Liver (tissue), 9 donors: ENCODE results near the gene CNDP2. TPM values are rescaled to one million over a fixed set of nuclear protein-coding genes. Genes with fewer than 3 reads are reported as not detected.

Experiments
- DNase-seq: peaks from one replicate; pipeline ENCODE4 v3.0.0-alpha.2; 2017; ENCODE audit warnings: low spot score
- H3K27ac ChIP-seq, 2 donors: one replicate each; pipeline ENCODE4 v1.7.0; 2013; ENCODE audit warnings: inconsistent platforms in 2 of 2, low read length in 2 of 2, control low read depth in 1 of 2, low read depth in 1 of 2, mild to moderate bottlenecking in 1 of 2
- H3K27me3 ChIP-seq, 4 donors: one replicate each; pipeline versions ENCODE4 v1.6.1 to v1.7.0; 2013; ENCODE audit warnings: low read length in 3 of 4, inconsistent platforms in 1 of 4, mild to moderate bottlenecking in 1 of 4, moderate library complexity in 1 of 4; ENCODE audit not compliant: control insufficient read depth in 4 of 4, insufficient read depth in 4 of 4
- H3K36me3 ChIP-seq, 4 donors: one replicate each; pipeline versions ENCODE4 v1.6.1 to v1.7.0; 2013; ENCODE audit warnings: low read length in 3 of 4, mild to moderate bottlenecking in 3 of 4, low read depth in 1 of 4, moderate library complexity in 1 of 4; ENCODE audit not compliant: control insufficient read depth in 4 of 4, insufficient read depth in 3 of 4
- H3K4me1 ChIP-seq, 4 donors: one replicate each; pipeline versions ENCODE4 v1.6.1 to v1.7.0; 2013; ENCODE audit warnings: low read length in 3 of 4, mild to moderate bottlenecking in 3 of 4, moderate library complexity in 1 of 4; ENCODE audit not compliant: control insufficient read depth in 4 of 4, insufficient read depth in 4 of 4
- H3K4me3 ChIP-seq, 3 donors: one replicate each; pipeline versions ENCODE4 v1.6.1 to v1.7.0; 2013; ENCODE audit warnings: low read length in 3 of 3, control low read depth in 1 of 3, low read depth in 1 of 3, mild to moderate bottlenecking in 1 of 3
- H3K9ac ChIP-seq, 2 donors: one replicate each; pipeline ENCODE4 v1.7.0; 2013; ENCODE audit warnings: low read length in 2 of 2, mild to moderate bottlenecking in 2 of 2, moderate library complexity in 2 of 2, control low read depth in 1 of 2, low read depth in 1 of 2
- H3K9me3 ChIP-seq, 4 donors: one replicate each; pipeline versions ENCODE4 v1.6.1 to v1.7.0; 2013; ENCODE audit warnings: low read length in 3 of 4; ENCODE audit not compliant: control insufficient read depth in 4 of 4
- EGR1 ChIP-seq, 2 donors: IDR thresholded peaks; 2 replicates each; pipeline ENCODE4 v1.6.1; 2016 to 2018; ENCODE audit warnings: antibody characterized with exemption in 2 of 2, low read depth in 2 of 2
- FOXA1 ChIP-seq: IDR thresholded peaks from 2 replicates; pipeline ENCODE4 v1.6.1; 2016; ENCODE audit warnings: antibody characterized with exemption
- FOXA2 ChIP-seq: IDR thresholded peaks from 2 replicates; pipeline ENCODE4 v1.6.1; 2016; ENCODE audit warnings: antibody characterized with exemption
- GABPA ChIP-seq, 2 donors: IDR thresholded peaks in 1 of 2; conservative IDR thresholded peaks in 1 of 2; 2 replicates each; pipeline ENCODE4 v1.6.1; 2016; ENCODE audit warnings: antibody characterized with exemption in 2 of 2, mild to moderate bottlenecking in 1 of 2, moderate library complexity in 1 of 2
- HNF4A ChIP-seq, 2 donors: conservative IDR thresholded peaks; 2 replicates each; pipeline ENCODE4 v1.6.1; 2016; ENCODE audit warnings: antibody characterized with exemption in 2 of 2, mild to moderate bottlenecking in 2 of 2
- HNF4G ChIP-seq: IDR thresholded peaks from 2 replicates; pipeline ENCODE4 v1.6.1; 2016; ENCODE audit warnings: antibody characterized with exemption
- JUND ChIP-seq, 2 donors: IDR thresholded peaks; 2 replicates each; pipeline ENCODE4 v1.6.1; 2016; ENCODE audit warnings: antibody characterized with exemption in 2 of 2
- NR2F2 ChIP-seq: IDR thresholded peaks from 2 replicates; pipeline ENCODE4 v1.6.1; 2016; ENCODE audit warnings: antibody characterized with exemption
- RAD21 ChIP-seq, 2 donors: IDR thresholded peaks; 2 replicates each; pipeline ENCODE4 v1.6.1; 2016; ENCODE audit warnings: antibody characterized with exemption in 2 of 2, mild to moderate bottlenecking in 2 of 2
- RXRA ChIP-seq, 2 donors: IDR thresholded peaks; 2 replicates each; pipeline ENCODE4 v1.6.1; 2017 to 2018; ENCODE audit warnings: antibody characterized with exemption in 2 of 2, mild to moderate bottlenecking in 1 of 2
- SP1 ChIP-seq: IDR thresholded peaks from 2 replicates; pipeline ENCODE4 v1.6.1; 2018; ENCODE audit warnings: antibody characterized with exemption, mild to moderate bottlenecking
- TAF1 ChIP-seq: conservative IDR thresholded peaks from 2 replicates; pipeline ENCODE4 v1.6.1; 2016; ENCODE audit warnings: antibody characterized with exemption, mild to moderate bottlenecking
- YY1 ChIP-seq: IDR thresholded peaks from 2 replicates; pipeline ENCODE4 v1.6.1; 2016; ENCODE audit warnings: antibody characterized with exemption, mild to moderate bottlenecking
- WGBS: extraction: QIAGEN DNeasy Blood & Tissue Kit; methylation state at CpG from one replicate; pipeline ENCODE4 v1.1.7; 2013; 5-methylcytosine and 5-hydroxymethylcytosine counted together
- polyA plus RNA-seq, 2 donors: library from polyadenylated mRNA; stranded (reverse) in 1 of 2; unstranded in 1 of 2; fragments of 200-250 nt in 1 of 2; fragments of >200 nt in 1 of 2; fragmentation: Nextera tagmentation in 1 of 2; extraction: Ambion mirVana in 1 of 2; gene quantifications; one replicate each; pipeline versions ENCODE4 v1.2.1 to v1.2.3, GENCODE V29; 2013 to 2015
- total RNA-seq, 2 donors: library from RNA; depleted of rRNA; stranded (reverse); fragments of >200 nt; gene quantifications; one replicate each; pipeline ENCODE4 v1.2.3, GENCODE V29; 2014
- TF ChIP-seq, protein P1 (sequence below): IDR thresholded peaks from 2 replicates; pipeline ENCODE4 v1.6.1; 2016; ENCODE audit warnings: antibody characterized with exemption, mild to moderate bottlenecking
- TF ChIP-seq, protein P2 (sequence below): IDR thresholded peaks from 2 replicates; pipeline ENCODE4 v1.6.1; 2016; ENCODE audit warnings: antibody characterized with exemption
- TF ChIP-seq, protein P3 (sequence below): IDR thresholded peaks from 2 replicates; pipeline ENCODE4 v1.6.1; 2016; ENCODE audit warnings: antibody characterized with exemption
- TF ChIP-seq, protein P4 (sequence below): IDR thresholded peaks from 2 replicates; pipeline ENCODE4 v1.6.1; 2016; ENCODE audit warnings: antibody characterized with exemption
- TF ChIP-seq, protein P5 (sequence below): fragments of 150-350 bp; IDR thresholded peaks from 2 replicates; pipeline ENCODE4 v1.5.1; 2017; ENCODE audit warnings: improper control_type of control experiment, low read depth, low read length; ENCODE audit not compliant: missing input control
- donor health status: healthy.
- donor health status: healthy.
- donor health status: healthy.
- donor health status: healthy.
- donor health status: healthy.

CNDP2 gene
- total and polyA plus RNA-seq, 4 donors = 65.5 to 167 (median 141) TPM

DNA sequence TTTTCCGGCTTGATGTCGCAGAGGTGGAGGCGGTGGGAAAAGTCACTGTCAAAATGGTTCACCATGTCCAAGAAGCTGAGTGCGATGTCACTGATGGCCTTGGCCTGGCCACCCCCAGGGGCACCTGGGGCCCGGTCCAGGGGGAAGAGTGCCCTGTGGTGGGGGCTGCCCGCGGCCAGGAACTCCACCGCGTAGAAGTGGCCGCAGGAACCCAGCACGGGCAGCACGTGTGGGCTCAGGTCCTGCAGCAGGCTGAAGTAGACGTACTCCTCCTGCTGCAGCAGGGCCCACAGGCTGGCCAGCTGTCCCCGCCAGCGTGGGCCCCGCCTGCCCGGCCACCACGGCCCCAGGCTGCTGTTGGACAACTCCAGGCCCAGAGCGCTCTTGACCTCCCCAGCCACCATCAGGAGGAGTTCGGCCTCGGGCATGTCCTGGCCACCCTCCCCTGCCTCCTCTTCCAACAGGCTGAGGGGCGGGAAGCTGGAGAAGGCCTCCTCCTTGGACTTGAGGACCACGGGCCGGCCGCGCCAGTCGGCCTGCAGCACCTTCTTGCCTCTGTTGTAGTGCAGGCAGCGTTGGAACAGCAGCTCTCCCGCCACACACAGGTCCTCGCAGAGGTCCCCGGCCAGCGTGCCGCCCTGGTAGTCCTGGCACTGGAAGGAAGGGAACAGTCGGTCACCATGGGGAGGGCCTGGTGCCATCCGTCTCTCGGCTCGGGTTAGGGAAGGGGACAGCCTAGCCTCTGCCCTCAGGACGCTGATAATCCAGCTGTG lies 49.3 kb upstream of the CNDP2 start:
- DNase-seq = no peak
- TF ChIP-seq TAF1 (no peak), FOXA1 (no peak), YY1 (no peak)
- TF ChIP-seq, protein P1, sequence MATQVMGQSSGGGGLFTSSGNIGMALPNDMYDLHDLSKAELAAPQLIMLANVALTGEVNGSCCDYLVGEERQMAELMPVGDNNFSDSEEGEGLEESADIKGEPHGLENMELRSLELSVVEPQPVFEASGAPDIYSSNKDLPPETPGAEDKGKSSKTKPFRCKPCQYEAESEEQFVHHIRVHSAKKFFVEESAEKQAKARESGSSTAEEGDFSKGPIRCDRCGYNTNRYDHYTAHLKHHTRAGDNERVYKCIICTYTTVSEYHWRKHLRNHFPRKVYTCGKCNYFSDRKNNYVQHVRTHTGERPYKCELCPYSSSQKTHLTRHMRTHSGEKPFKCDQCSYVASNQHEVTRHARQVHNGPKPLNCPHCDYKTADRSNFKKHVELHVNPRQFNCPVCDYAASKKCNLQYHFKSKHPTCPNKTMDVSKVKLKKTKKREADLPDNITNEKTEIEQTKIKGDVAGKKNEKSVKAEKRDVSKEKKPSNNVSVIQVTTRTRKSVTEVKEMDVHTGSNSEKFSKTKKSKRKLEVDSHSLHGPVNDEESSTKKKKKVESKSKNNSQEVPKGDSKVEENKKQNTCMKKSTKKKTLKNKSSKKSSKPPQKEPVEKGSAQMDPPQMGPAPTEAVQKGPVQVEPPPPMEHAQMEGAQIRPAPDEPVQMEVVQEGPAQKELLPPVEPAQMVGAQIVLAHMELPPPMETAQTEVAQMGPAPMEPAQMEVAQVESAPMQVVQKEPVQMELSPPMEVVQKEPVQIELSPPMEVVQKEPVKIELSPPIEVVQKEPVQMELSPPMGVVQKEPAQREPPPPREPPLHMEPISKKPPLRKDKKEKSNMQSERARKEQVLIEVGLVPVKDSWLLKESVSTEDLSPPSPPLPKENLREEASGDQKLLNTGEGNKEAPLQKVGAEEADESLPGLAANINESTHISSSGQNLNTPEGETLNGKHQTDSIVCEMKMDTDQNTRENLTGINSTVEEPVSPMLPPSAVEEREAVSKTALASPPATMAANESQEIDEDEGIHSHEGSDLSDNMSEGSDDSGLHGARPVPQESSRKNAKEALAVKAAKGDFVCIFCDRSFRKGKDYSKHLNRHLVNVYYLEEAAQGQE = no peak
- Histone ChIP-seq H3K27ac (no peak overlapping the region), H3K4me1 (peaks cover 0 to 6% (median 0%) of the 10 kb centered on the region in 4 donors), H3K9ac (no peak overlapping the region), H3K9me3 (no peaks in the 10 kb centered on the region), H3K4me3 (no peak overlapping the region), H3K36me3 (no peaks in the 10 kb centered on the region), H3K27me3 (no peaks in the 10 kb centered on the region)
- WGBS = 95% methylated on average over 38 of the region's 38 CpGs

DNA sequence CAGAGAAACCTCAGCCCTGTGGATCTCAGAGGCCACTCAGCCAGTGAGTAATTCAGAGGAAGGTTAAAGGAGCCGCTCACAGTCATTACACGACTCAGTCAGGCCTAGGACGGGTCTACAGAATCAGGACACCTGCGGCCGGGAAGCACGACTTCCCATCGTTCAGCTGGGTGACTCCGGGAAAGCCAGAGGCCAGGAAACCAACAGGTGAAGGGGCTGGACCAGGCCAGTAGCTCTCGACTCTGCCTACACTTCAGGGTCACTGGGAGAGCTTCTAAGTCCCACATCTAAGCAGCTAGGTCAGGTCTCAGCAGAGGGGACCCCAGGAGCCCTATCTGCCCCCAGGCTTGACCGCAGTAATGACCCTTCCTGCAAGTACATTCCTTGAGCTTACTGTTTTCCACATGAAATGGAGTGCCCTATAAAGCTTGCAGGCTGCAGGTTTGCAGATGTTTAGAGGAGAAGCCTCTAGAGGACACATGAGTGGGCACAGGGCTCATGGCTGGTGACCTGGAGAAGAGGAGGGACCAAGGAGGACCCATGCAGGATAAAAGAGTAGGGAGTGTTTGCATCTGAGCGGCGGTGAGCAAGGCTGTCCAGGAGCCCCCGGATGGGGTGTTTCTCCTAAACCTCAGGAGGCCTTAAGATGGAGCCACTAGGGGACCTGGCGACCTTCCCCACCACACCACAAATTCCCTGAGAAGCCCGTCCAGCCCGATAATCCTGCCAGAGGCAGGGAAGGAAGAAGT lies 48.6 kb upstream of the CNDP2 start:
- H3K4me3 ChIP-seq = no peak overlapping the region

More for the DNA sequence above, 48.6 kb upstream of the CNDP2 start:
- Histone ChIP-seq H3K9me3 (no peaks in the 10 kb centered on the region), H3K27ac (no peak overlapping the region), H3K9ac (no peak overlapping the region), H3K4me1 (peaks cover 0 to 6% (median 0%) of the 10 kb centered on the region in 4 donors), H3K27me3 (no peaks in the 10 kb centered on the region), H3K36me3 (no peaks in the 10 kb centered on the region)
- TF ChIP-seq, protein P1 = no peak
- TF ChIP-seq, protein P2, sequence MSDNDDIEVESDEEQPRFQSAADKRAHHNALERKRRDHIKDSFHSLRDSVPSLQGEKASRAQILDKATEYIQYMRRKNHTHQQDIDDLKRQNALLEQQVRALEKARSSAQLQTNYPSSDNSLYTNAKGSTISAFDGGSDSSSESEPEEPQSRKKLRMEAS = no peak
- TF ChIP-seq FOXA2 = no peak
- TF ChIP-seq HNF4G = no peak
- no peak for TF ChIP-seq RXRA (IDR thresholded peaks at IDR 0.05)
- TF ChIP-seq, protein P3, sequence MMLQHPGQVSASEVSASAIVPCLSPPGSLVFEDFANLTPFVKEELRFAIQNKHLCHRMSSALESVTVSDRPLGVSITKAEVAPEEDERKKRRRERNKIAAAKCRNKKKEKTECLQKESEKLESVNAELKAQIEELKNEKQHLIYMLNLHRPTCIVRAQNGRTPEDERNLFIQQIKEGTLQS = no peak
- TF ChIP-seq, protein P4, sequence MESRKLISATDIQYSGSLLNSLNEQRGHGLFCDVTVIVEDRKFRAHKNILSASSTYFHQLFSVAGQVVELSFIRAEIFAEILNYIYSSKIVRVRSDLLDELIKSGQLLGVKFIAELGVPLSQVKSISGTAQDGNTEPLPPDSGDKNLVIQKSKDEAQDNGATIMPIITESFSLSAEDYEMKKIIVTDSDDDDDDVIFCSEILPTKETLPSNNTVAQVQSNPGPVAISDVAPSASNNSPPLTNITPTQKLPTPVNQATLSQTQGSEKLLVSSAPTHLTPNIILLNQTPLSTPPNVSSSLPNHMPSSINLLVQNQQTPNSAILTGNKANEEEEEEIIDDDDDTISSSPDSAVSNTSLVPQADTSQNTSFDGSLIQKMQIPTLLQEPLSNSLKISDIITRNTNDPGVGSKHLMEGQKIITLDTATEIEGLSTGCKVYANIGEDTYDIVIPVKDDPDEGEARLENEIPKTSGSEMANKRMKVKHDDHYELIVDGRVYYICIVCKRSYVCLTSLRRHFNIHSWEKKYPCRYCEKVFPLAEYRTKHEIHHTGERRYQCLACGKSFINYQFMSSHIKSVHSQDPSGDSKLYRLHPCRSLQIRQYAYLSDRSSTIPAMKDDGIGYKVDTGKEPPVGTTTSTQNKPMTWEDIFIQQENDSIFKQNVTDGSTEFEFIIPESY = no peak
- TF ChIP-seq HNF4A (conservative IDR thresholded peaks at IDR 0.05) = no peak
- no peak for TF ChIP-seq TAF1
- no peak for TF ChIP-seq RAD21 (IDR thresholded peaks at IDR 0.05)
- no peak for TF ChIP-seq FOXA1
- no peak for TF ChIP-seq YY1
- TF ChIP-seq SP1 = no peak
- no peak for TF ChIP-seq NR2F2
- TF ChIP-seq, protein P5, sequence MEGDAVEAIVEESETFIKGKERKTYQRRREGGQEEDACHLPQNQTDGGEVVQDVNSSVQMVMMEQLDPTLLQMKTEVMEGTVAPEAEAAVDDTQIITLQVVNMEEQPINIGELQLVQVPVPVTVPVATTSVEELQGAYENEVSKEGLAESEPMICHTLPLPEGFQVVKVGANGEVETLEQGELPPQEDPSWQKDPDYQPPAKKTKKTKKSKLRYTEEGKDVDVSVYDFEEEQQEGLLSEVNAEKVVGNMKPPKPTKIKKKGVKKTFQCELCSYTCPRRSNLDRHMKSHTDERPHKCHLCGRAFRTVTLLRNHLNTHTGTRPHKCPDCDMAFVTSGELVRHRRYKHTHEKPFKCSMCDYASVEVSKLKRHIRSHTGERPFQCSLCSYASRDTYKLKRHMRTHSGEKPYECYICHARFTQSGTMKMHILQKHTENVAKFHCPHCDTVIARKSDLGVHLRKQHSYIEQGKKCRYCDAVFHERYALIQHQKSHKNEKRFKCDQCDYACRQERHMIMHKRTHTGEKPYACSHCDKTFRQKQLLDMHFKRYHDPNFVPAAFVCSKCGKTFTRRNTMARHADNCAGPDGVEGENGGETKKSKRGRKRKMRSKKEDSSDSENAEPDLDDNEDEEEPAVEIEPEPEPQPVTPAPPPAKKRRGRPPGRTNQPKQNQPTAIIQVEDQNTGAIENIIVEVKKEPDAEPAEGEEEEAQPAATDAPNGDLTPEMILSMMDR = no peak
- TF ChIP-seq JUND (IDR thresholded peaks at IDR 0.05) = no peak
- no peak for TF ChIP-seq EGR1 (IDR thresholded peaks at IDR 0.05; ENCODE audit: low read depth in 2 of 2)
- TF ChIP-seq GABPA (IDR thresholded peaks at IDR 0.05 in 1 of 2, conservative IDR thresholded peaks at IDR 0.05 in 1 of 2) = no peak
- DNase-seq = no peak
- WGBS = 90% methylated on average over 16 of the region's 16 CpGs
